SK-N-SH (cell line): Measurements from ENCODE around the gene TTYH3. TPM values are rescaled to one million over a fixed set of nuclear protein-coding genes. Genes with fewer than 3 reads are reported as not detected.
"Not testable (repeated sequence)": the region's sequence is repeated elsewhere in the genome, so short reads cannot be mapped to it uniquely, and the experiment has no call there.

Source experiments
- CTCF ChIA-PET: fragments of 300-600, 350-600 bp; formaldehyde crosslinking; extraction: SDS; loops from one replicate; lab custom pipeline; 2021; lab: Yijun Ruan, JAX
- POLR2A ChIA-PET: fragments of 350-600 bp; sonication (Branson Sonifier 250); formaldehyde crosslinking; extraction: SDS; loops from one replicate; lab custom pipeline; 2020; ENCODE audit warnings: antibody characterized with exemption, inconsistent platforms; lab: Yijun Ruan, JAX
- DNase-seq: peaks from one replicate; pipeline ENCODE4 v3.0.0; 2012
- H2AFZ ChIP-seq: fragments of 200-600 bp; sonication (generic); 2 replicates; pipeline ENCODE4 v1.8.1; 2016; ENCODE audit warnings: antibody characterized with exemption, mild to moderate bottlenecking, low read depth
- H3F3A ChIP-seq: fragments of 200-600 bp; sonication (generic); replicated peaks from 2 replicates; pipeline ENCODE3; 2016; ENCODE audit warnings: antibody characterized with exemption, mild to moderate bottlenecking; ENCODE audit not compliant: insufficient read depth
- H3K27ac ChIP-seq, 2 experiments: fragments of 200-500 bp in 1 of 2; fragments of 200-600 bp in 1 of 2; sonication (Bioruptor generic) in 1 of 2; sonication (generic), shearing (Covaris generic) in 1 of 2; 2 replicates each; pipeline versions ENCODE4 v1.5.1 to v1.6.1; 2014 to 2016; ENCODE audit warnings: low read depth in 2 of 2, inconsistent platforms in 1 of 2, low read length in 1 of 2, mild to moderate bottlenecking in 1 of 2, mixed read lengths in 1 of 2
- H3K27me3 ChIP-seq: fragments of 200-600 bp; sonication (generic), shearing (Covaris generic); 2 replicates; pipeline ENCODE4 v1.6.1; 2016; ENCODE audit warnings: mixed run types; ENCODE audit not compliant: insufficient read depth
- H3K36me3 ChIP-seq, 2 experiments: fragments of 200-500 bp in 1 of 2; fragments of 200-600 bp in 1 of 2; sonication (Bioruptor generic) in 1 of 2; sonication (generic) in 1 of 2; replicated peaks in 1 of 2; 2 replicates each; pipeline versions ENCODE3 to v1.5.1; 2014 to 2016; ENCODE audit warnings: low read length in 1 of 2, mild to moderate bottlenecking in 1 of 2; ENCODE audit not compliant: insufficient read depth in 2 of 2, control insufficient read depth in 1 of 2
- H3K4me1 ChIP-seq, 2 experiments: fragments of 200-500 bp in 1 of 2; fragments of 200-600 bp in 1 of 2; sonication (Bioruptor generic) in 1 of 2; sonication (generic), shearing (Covaris generic) in 1 of 2; 2 replicates each; pipeline versions ENCODE4 v1.5.1 to v1.6.1; 2014 to 2016; ENCODE audit warnings: low read depth in 1 of 2, low read length in 1 of 2, mixed run types in 1 of 2; ENCODE audit not compliant: insufficient read depth in 2 of 2, control insufficient read depth in 1 of 2
- H3K4me2 ChIP-seq: fragments of 200-600 bp; sonication (generic), shearing (Covaris generic); 2 replicates; pipeline ENCODE4 v1.6.1; 2017; ENCODE audit warnings: mixed run types
- H3K4me3 ChIP-seq, 2 experiments: fragments of 200-500 bp in 1 of 2; fragments of 200-600 bp in 1 of 2; sonication (Bioruptor generic) in 1 of 2; sonication (generic), shearing (Covaris generic) in 1 of 2; 2 replicates each; pipeline versions ENCODE4 v1.5.1 to v1.8.1; 2014 to 2016; ENCODE audit warnings: low read depth in 2 of 2, inconsistent platforms in 1 of 2, low read length in 1 of 2, mild to moderate bottlenecking in 1 of 2, mixed read lengths in 1 of 2, moderate library complexity in 1 of 2
- H3K79me2 ChIP-seq: fragments of 200-600 bp; sonication (generic); 2 replicates; pipeline ENCODE4 v1.8.1; 2017; ENCODE audit warnings: mild to moderate bottlenecking; ENCODE audit not compliant: insufficient read depth
- H3K9ac ChIP-seq: fragments of 200-600 bp; sonication (generic); 2 replicates; pipeline ENCODE4 v1.6.1; 2017; ENCODE audit warnings: mixed run types
- H3K9me2 ChIP-seq: fragments of 200-600 bp; sonication (generic); 2 replicates; pipeline ENCODE4 v1.6.1; 2017; ENCODE audit warnings: mixed run types
- H3K9me3 ChIP-seq: fragments of 200-600 bp; sonication (generic); 2 replicates; pipeline ENCODE4 v1.6.1; 2017; ENCODE audit warnings: mixed run types, mild to moderate bottlenecking, moderate library complexity
- H4K20me1 ChIP-seq: fragments of 200-600 bp; sonication (generic); 2 replicates; pipeline ENCODE4 v1.6.1; 2017; ENCODE audit warnings: mild to moderate bottlenecking, mixed run types; ENCODE audit not compliant: insufficient read depth
- EZH2phosphoT487 ChIP-seq: fragments of 200-600 bp; sonication (generic); IDR thresholded peaks from 2 replicates; pipeline ENCODE4 v1.6.1; 2017; ENCODE audit warnings: low read depth, mixed run types, mild to moderate bottlenecking, antibody characterized with exemption, moderate library complexity, borderline replicate concordance
- FOXJ3 ChIP-seq: sonication (generic); formaldehyde crosslinking; IDR thresholded peaks from 2 replicates; pipeline ENCODE4 v1.5.1; 2020; ENCODE audit warnings: mild to moderate bottlenecking, missing genetic modification reagents
- FOXM1 ChIP-seq: IDR thresholded peaks from 2 replicates; pipeline ENCODE4 v1.4.0; 2012; ENCODE audit warnings: low read depth, mild to moderate bottlenecking
- MAX ChIP-seq: IDR thresholded peaks from 2 replicates; pipeline ENCODE4 v1.4.0; 2012; ENCODE audit warnings: low read depth
- MXI1 ChIP-seq: IDR thresholded peaks from 2 replicates; pipeline ENCODE4 v1.6.1; 2012; ENCODE audit warnings: mild to moderate bottlenecking, low read depth, low read length, improper control_type of control experiment
- NRF1 ChIP-seq: IDR thresholded peaks from 2 replicates; pipeline ENCODE4 v1.6.1; 2012; ENCODE audit warnings: low read depth, mild to moderate bottlenecking, low read length
- POLR2AphosphoS5 ChIP-seq: IDR thresholded peaks from 2 replicates; pipeline ENCODE4 v1.6.1; 2012; ENCODE audit warnings: low read depth, low read length
- REST ChIP-seq: IDR thresholded peaks from 2 replicates; pipeline ENCODE4 v1.6.1; 2012; ENCODE audit warnings: mild to moderate bottlenecking, low read depth, low read length, moderate library complexity
- SIN3A ChIP-seq: IDR thresholded peaks from 2 replicates; pipeline ENCODE4 v1.6.1; 2012; ENCODE audit warnings: low read depth, mild to moderate bottlenecking, low read length, moderate library complexity, borderline replicate concordance
- TAF1 ChIP-seq: IDR thresholded peaks from 2 replicates; pipeline ENCODE4 v1.6.1; 2012; ENCODE audit warnings: low read depth, mild to moderate bottlenecking, low read length, moderate library complexity, borderline replicate concordance
- USF1 ChIP-seq: IDR thresholded peaks from 2 replicates; pipeline ENCODE4 v1.4.0; 2012; ENCODE audit warnings: low read depth, borderline replicate concordance
- ZBTB33 ChIP-seq: IDR thresholded peaks from 2 replicates; pipeline ENCODE4 v1.4.0; 2012; ENCODE audit warnings: low read depth, borderline replicate concordance
- WGBS: methylation state at CpG from one replicate; pipeline ENCODE4 v1.1.6; 2017; ENCODE audit warnings: low lambda C conversion rate; 5-methylcytosine and 5-hydroxymethylcytosine counted together
- polyA plus RNA-seq, 3 experiments: library from polyadenylated mRNA; depleted of rRNA; stranded (reverse); fragments of >200 nt; gene quantifications; 2 replicates each; pipeline ENCODE4 v1.2.3, GENCODE V29; 2012

Gene TTYH3
- polyA plus RNA-seq, 1 of the 3 experiments (the other 2 are of a cell fraction): 105 TPM

GRCh38 chr7:2673214-2673613 is 41.4 kb downstream of the TTYH3 start:
- H2AFZ ChIP-seq, H3K27ac ChIP-seq, H3K9ac ChIP-seq, DNase-seq, H3K4me2 ChIP-seq, H3K4me1 ChIP-seq, H3K4me3 ChIP-seq, H3K9me3 ChIP-seq, H3K9me2 ChIP-seq, H3K79me2 ChIP-seq, H3K27me3 ChIP-seq, H3K36me3 ChIP-seq, H4K20me1 ChIP-seq, H3F3A ChIP-seq, POLR2A ChIA-PET: not testable (repeated sequence)
- WGBS: 83% methylated on average over 6 of the region's 6 CpGs
- CTCF ChIA-PET: interaction anchor here (0.6 to 11.5 kb wide), 5 partner anchors 13 to 222 kb away, joined by 3 to 204 read pairs (median 3); partner anchors contain the start of gene AMZ1

GRCh38 chr7:2673934-2674333 is 42.1 kb downstream of the TTYH3 start:
- CTCF ChIA-PET: interaction anchor here (0.6 to 11.5 kb wide), 3 partner anchors 13 to 572 kb away, joined by 3 to 204 read pairs (median 3); partner anchors contain the start of gene AMZ1

GRCh38 chr7:2675256-2675764 is 43.5 kb downstream of the TTYH3 start:
- Histone ChIP-seq H3K36me3 (no peaks in the 10 kb centered on the region), H3K9ac (no peak overlapping the region), H3K79me2 (no peaks in the 10 kb centered on the region), H2AFZ (no peak overlapping the region), H3K27me3 (peaks cover 10% of the 10 kb centered on the region; the same call in 1 of the 2 replicates), H3K9me3 (no peaks in the 10 kb centered on the region), H3K9me2 (no peaks in the 10 kb centered on the region), H3F3A (peaks cover 4% of the 10 kb centered on the region), H3K27ac (no peak overlapping the region), H4K20me1 (no peaks in the 10 kb centered on the region), H3K4me2 (no peak overlapping the region), H3K4me3 (no peak overlapping the region), H3K4me1 (peaks cover 0 to 3% of the 10 kb centered on the region in 2 experiments; a peak in 1 of 4 replicates)
- CTCF ChIA-PET: interaction anchor here (11.5 kb wide), 1 partner anchor 11 kb away, joined by 204 read pairs; the partner anchor contains the start of gene AMZ1
- POLR2A ChIA-PET: no interaction called here
- DNase-seq: no peak
- 65% methylated on average over 9 of the region's 9 CpGs for WGBS
- TF ChIP-seq EZH2phosphoT487 (no peak), REST (no peak), TAF1 (no peak), USF1 (no peak), FOXM1 (no peak), MXI1 (no peak), SIN3A (no peak)

More at GRCh38 chr7:2673934-2674333, 42.1 kb downstream of the TTYH3 start:
- no peak for DNase-seq
- no peak overlapping the region for H3K4me3 ChIP-seq
- TF ChIP-seq MAX: no peak
- TF ChIP-seq ZBTB33: no peak
- no peak for TF ChIP-seq POLR2AphosphoS5
- no peak for TF ChIP-seq EZH2phosphoT487
- no peak for TF ChIP-seq NRF1
- TF ChIP-seq FOXJ3 (CRISPR knock-in tag): no peak
- no peaks in the 10 kb centered on the region; a peak in 1 of 4 replicates for H3K4me1 ChIP-seq
- peaks cover 4% of the 10 kb centered on the region for H3F3A ChIP-seq
- no peak overlapping the region for H3K27ac ChIP-seq
- no peak overlapping the region for H3K9ac ChIP-seq
- no peak overlapping the region for H2AFZ ChIP-seq
- H3K4me2 ChIP-seq: no peak overlapping the region
- H3K27me3 ChIP-seq: no peaks in the 10 kb centered on the region
- H3K9me3 ChIP-seq: no peaks in the 10 kb centered on the region
- no peaks in the 10 kb centered on the region for H3K36me3 ChIP-seq
- POLR2A ChIA-PET: no interaction called here
- H3K9me2 ChIP-seq: no peaks in the 10 kb centered on the region
- H4K20me1 ChIP-seq: no peaks in the 10 kb centered on the region
- H3K79me2 ChIP-seq: no peaks in the 10 kb centered on the region
